HEK293 (cell line): ENCODE data around the gene SMAD9.
A peak's percentile ranks its signal among the peaks of the same experiment; 100 is the strongest.

Experiments
- CTCF ChIA-PET: fragments of 350-600 bp; formaldehyde crosslinking; extraction: SDS; loops from one replicate; lab custom pipeline; 2021; ENCODE audit warnings: antibody characterized with exemption; lab: Yijun Ruan, JAX
- POLR2A ChIA-PET: fragments of 300-600 bp; formaldehyde crosslinking; extraction: SDS; loops from one replicate; lab custom pipeline; 2020; ENCODE audit warnings: antibody characterized with exemption, inconsistent platforms; lab: Yijun Ruan, JAX
- H3K27ac ChIP-seq: fragments of 200-500 bp; sonication (Bioruptor generic); 2 replicates; pipeline ENCODE4 v1.5.1; 2014; ENCODE audit warnings: low read depth, low read length, control low read depth, inconsistent platforms; ENCODE audit errors: extremely low read depth
- H3K36me3 ChIP-seq, 2 experiments: fragments of 200-500 bp in 1 of 2; sonication (Bioruptor generic) in 1 of 2; 1 replicate in 1 of 2; 2 replicates in 1 of 2; pipeline ENCODE4 v1.5.1; 2014 to 2017; ENCODE audit warnings: inconsistent platforms in 2 of 2, low read length in 2 of 2; ENCODE audit not compliant: control insufficient read depth in 2 of 2, insufficient read depth in 1 of 2
- H3K4me1 ChIP-seq: fragments of 200-500 bp; sonication (Bioruptor generic); 2 replicates; pipeline ENCODE4 v1.5.1; 2014; ENCODE audit warnings: mild to moderate bottlenecking, low read length, inconsistent platforms; ENCODE audit not compliant: control insufficient read depth, insufficient read depth
- H3K4me3 ChIP-seq: 2 replicates; pipeline ENCODE4 v1.5.1; 2011; ENCODE audit warnings: low read depth, mild to moderate bottlenecking, control low read depth, low read length, moderate library complexity
- H3K9me3 ChIP-seq: fragments of 200-500 bp; sonication (Bioruptor generic); 2 replicates; pipeline ENCODE4 v1.5.1; 2014; ENCODE audit warnings: low read depth, low read length, inconsistent platforms; ENCODE audit not compliant: control insufficient read depth, insufficient read depth
- GLIS2 ChIP-seq: fragments of 450-650 bp; formaldehyde crosslinking; IDR thresholded peaks from 2 replicates; pipeline ENCODE4 v1.5.1; 2016; ENCODE audit warnings: missing biosample characterization, missing genetic modification characterization
- HOXA7 ChIP-seq: sonication (generic); formaldehyde crosslinking; IDR thresholded peaks from 2 replicates; pipeline ENCODE4 v1.8.1; 2022; ENCODE audit warnings: missing genetic modification reagents, borderline replicate concordance
- PRDM6 ChIP-seq: fragments of 450-650 bp; formaldehyde crosslinking; IDR thresholded peaks from 2 replicates; pipeline ENCODE4 v1.5.1; 2017; ENCODE audit warnings: missing biosample characterization, missing genetic modification characterization
- SCRT1 ChIP-seq: fragments of 450-650 bp; formaldehyde crosslinking; IDR thresholded peaks from 2 replicates; pipeline ENCODE4 v1.5.1; 2016; ENCODE audit warnings: missing biosample characterization, missing genetic modification characterization, borderline replicate concordance
- ZBTB20 ChIP-seq: fragments of 450-650 bp; formaldehyde crosslinking; IDR thresholded peaks from 2 replicates; pipeline ENCODE4 v1.5.1; 2016; ENCODE audit warnings: missing biosample characterization, missing genetic modification characterization
- ZBTB8A ChIP-seq: fragments of 450-650 bp; formaldehyde crosslinking; IDR thresholded peaks from 2 replicates; pipeline ENCODE4 v1.5.1; 2016; ENCODE audit warnings: missing biosample characterization, missing genetic modification characterization
- ZFHX2 ChIP-seq: fragments of 450-650 bp; formaldehyde crosslinking; conservative IDR thresholded peaks from 2 replicates; pipeline ENCODE4 v1.5.1; 2016; ENCODE audit warnings: missing biosample characterization, missing genetic modification characterization
- ZIC2 ChIP-seq: fragments of 450-650 bp; formaldehyde crosslinking; IDR thresholded peaks from 2 replicates; pipeline ENCODE4 v1.5.1; 2016; ENCODE audit warnings: missing biosample characterization, missing genetic modification characterization
- ZNF155 ChIP-seq: fragments of 450-650 bp; formaldehyde crosslinking; IDR thresholded peaks from 2 replicates; pipeline ENCODE4 v1.5.1; 2016; ENCODE audit warnings: missing biosample characterization, missing genetic modification characterization
- ZNF18 ChIP-seq: fragments of 450-650 bp; formaldehyde crosslinking; IDR thresholded peaks from 2 replicates; pipeline ENCODE4 v1.5.1; 2016; ENCODE audit warnings: missing biosample characterization, missing genetic modification characterization
- ZNF335 ChIP-seq: fragments of 450-650 bp; formaldehyde crosslinking; conservative IDR thresholded peaks from 2 replicates; pipeline ENCODE4 v1.5.1; 2016; ENCODE audit warnings: missing biosample characterization, missing genetic modification characterization
- ZNF362 ChIP-seq: fragments of 450-650 bp; formaldehyde crosslinking; IDR thresholded peaks from 2 replicates; pipeline ENCODE4 v1.5.1; 2016; ENCODE audit warnings: missing biosample characterization, missing genetic modification characterization
- ZNF404 ChIP-seq: fragments of 450-650 bp; formaldehyde crosslinking; IDR thresholded peaks from 2 replicates; pipeline ENCODE4 v1.5.1; 2017; ENCODE audit warnings: missing biosample characterization, missing genetic modification characterization
- ZNF513 ChIP-seq: fragments of 450-650 bp; IDR thresholded peaks from 2 replicates; pipeline ENCODE4 v1.5.1; 2018; ENCODE audit warnings: missing biosample characterization, missing genetic modification characterization
- ZNF600 ChIP-seq: fragments of 450-650 bp; formaldehyde crosslinking; IDR thresholded peaks from 2 replicates; pipeline ENCODE4 v1.5.1; 2016; ENCODE audit warnings: missing biosample characterization, missing genetic modification characterization
- ZNF654 ChIP-seq: fragments of 450-650 bp; formaldehyde crosslinking; IDR thresholded peaks from 2 replicates; pipeline ENCODE4 v1.5.1; 2016; ENCODE audit warnings: low read depth, missing biosample characterization, missing genetic modification characterization
- ZNF660 ChIP-seq: fragments of 450-650 bp; IDR thresholded peaks from 2 replicates; pipeline ENCODE4 v1.5.1; 2018; ENCODE audit warnings: missing biosample characterization, mild to moderate bottlenecking, missing genetic modification characterization
- ZNF677 ChIP-seq: fragments of 450-650 bp; IDR thresholded peaks from 2 replicates; pipeline ENCODE4 v1.5.0; 2018; ENCODE audit warnings: missing biosample characterization, mild to moderate bottlenecking, missing genetic modification characterization, moderate library complexity
- ZNF768 ChIP-seq: fragments of 450-650 bp; formaldehyde crosslinking; IDR thresholded peaks from 2 replicates; pipeline ENCODE4 v1.5.1; 2018; ENCODE audit warnings: missing biosample characterization, mild to moderate bottlenecking, missing genetic modification characterization
- ZNF792 ChIP-seq: fragments of 450-650 bp; formaldehyde crosslinking; IDR thresholded peaks from 2 replicates; pipeline ENCODE4 v1.5.1; 2016; ENCODE audit warnings: missing biosample characterization, missing genetic modification characterization
- ZSCAN4 ChIP-seq: fragments of 450-650 bp; formaldehyde crosslinking; IDR thresholded peaks from 2 replicates; pipeline ENCODE4 v1.5.1; 2017; ENCODE audit warnings: missing biosample characterization, missing genetic modification characterization
- TF ChIP-seq, protein P1 (sequence below): fragments of 450-650 bp; formaldehyde crosslinking; conservative IDR thresholded peaks from 2 replicates; pipeline ENCODE4 v1.5.1; 2016; ENCODE audit warnings: low read depth, missing biosample characterization, missing genetic modification characterization

The SMAD9 gene

DNA sequence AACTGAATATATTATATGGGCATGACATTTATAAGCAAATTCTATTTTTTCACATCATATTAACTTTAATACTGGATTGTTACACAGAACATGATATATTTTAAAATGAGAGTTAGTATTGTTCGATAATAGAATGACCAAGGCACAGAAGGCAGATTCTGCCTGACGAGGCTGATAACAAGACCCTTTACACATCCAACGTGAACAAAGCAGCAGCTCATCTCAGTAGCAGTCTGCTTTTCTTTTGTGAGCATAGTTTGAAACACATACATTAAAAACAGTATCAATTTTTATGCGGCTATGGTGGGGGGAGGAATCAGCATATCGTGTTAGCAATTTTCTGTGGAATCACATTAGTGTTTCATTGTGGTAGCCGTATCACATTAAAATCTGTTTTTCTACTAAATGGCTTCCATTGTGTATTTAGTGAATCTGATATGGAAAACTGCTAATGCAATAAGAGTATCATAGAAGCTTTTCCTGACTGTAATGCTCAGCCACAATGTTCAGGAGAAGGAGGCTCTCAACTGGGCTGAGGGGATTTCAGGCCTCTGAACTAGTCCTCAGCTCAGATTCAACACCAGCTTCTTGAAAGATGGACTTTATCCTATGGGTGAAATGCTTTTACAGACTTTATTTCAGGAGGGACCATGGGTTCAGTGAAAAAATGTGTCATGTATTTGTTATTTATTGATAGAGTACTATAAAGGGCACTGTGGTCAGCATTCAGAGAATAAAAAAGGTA lies 4.0 kb downstream of the SMAD9 start:
- H3K27ac ChIP-seq = no peak overlapping the region
- H3K4me3 ChIP-seq = no peak overlapping the region
- TF ChIP-seq ZFHX2 (tag by site-specific recombination) (no peak), ZNF362 (no peak), PRDM6 (tag by site-specific recombination) (peak; percentile 57), ZBTB20 (tag by site-specific recombination) (peak; percentile 35; the same call in 1 of the 2 replicates)
- TF ChIP-seq, all 188 proteins: peak for 2
- ChIA-PET POLR2A (interaction anchor here (0.8 kb wide), 1 partner anchor 85 kb away, joined by 3 read pairs; the partner anchor contains the start of gene EXOSC8), CTCF (interaction anchor here (0.8 kb wide), 1 partner anchor 66 kb away, joined by 3 read pairs; no protein-coding TSS in a partner anchor)
- no peaks in the 10 kb centered on the region for H3K36me3 ChIP-seq
- H3K9me3 ChIP-seq = no peaks in the 10 kb centered on the region
- peaks cover 19% of the 10 kb centered on the region for H3K4me1 ChIP-seq

GRCh38 chr13:36915106-36915505 lies 4.9 kb downstream of the SMAD9 start:
- Histone ChIP-seq H3K4me3 (no peak overlapping the region), H3K9me3 (no peaks in the 10 kb centered on the region), H3K27ac (no peak overlapping the region), H3K4me1 (peaks cover 19% of the 10 kb centered on the region)
- TF ChIP-seq ZBTB8A = no peak
- no peak for TF ChIP-seq ZIC2 (tag by site-specific recombination)
- TF ChIP-seq GLIS2 (tag by site-specific recombination) = no peak
- no peak for TF ChIP-seq HOXA7 (CRISPR knock-in tag)
- TF ChIP-seq ZNF677 (tag by site-specific recombination) = no peak
- TF ChIP-seq ZNF18 (tag by site-specific recombination) = no peak
- TF ChIP-seq, protein P1, sequence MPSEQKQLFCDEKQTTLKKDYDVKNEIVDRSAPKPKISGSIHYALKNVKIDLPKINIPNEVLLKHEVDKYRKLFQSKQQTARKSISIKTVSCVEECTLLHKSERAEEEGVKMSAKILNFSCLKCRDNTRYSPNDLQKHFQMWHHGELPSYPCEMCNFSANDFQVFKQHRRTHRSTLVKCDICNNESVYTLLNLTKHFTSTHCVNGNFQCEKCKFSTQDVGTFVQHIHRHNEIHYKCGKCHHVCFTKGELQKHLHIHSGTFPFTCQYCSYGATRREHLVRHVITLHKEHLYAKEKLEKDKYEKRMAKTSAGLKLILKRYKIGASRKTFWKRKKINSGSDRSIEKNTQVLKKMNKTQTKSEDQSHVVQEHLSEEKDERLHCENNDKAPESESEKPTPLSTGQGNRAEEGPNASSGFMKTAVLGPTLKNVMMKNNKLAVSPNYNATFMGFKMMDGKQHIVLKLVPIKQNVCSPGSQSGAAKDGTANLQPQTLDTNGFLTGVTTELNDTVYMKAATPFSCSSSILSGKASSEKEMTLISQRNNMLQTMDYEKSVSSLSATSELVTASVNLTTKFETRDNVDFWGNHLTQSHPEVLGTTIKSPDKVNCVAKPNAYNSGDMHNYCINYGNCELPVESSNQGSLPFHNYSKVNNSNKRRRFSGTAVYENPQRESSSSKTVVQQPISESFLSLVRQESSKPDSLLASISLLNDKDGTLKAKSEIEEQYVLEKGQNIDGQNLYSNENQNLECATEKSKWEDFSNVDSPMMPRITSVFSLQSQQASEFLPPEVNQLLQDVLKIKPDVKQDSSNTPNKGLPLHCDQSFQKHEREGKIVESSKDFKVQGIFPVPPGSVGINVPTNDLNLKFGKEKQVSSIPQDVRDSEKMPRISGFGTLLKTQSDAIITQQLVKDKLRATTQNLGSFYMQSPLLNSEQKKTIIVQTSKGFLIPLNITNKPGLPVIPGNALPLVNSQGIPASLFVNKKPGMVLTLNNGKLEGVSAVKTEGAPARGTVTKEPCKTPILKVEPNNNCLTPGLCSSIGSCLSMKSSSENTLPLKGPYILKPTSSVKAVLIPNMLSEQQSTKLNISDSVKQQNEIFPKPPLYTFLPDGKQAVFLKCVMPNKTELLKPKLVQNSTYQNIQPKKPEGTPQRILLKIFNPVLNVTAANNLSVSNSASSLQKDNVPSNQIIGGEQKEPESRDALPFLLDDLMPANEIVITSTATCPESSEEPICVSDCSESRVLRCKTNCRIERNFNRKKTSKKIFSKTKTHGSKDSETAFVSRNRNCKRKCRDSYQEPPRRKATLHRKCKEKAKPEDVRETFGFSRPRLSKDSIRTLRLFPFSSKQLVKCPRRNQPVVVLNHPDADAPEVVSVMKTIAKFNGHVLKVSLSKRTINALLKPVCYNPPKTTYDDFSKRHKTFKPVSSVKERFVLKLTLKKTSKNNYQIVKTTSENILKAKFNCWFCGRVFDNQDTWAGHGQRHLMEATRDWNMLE (tag by site-specific recombination) = no peak
- TF ChIP-seq ZNF404 (tag by site-specific recombination) = no peak
- TF ChIP-seq ZNF660 (tag by site-specific recombination) = no peak
- TF ChIP-seq ZNF654 (tag by site-specific recombination) = no peak
- no peak for TF ChIP-seq SCRT1
- no peak for TF ChIP-seq ZNF155 (tag by site-specific recombination)
- no peak for TF ChIP-seq ZSCAN4
- TF ChIP-seq ZNF513 (tag by site-specific recombination) = no peak
- no peak for TF ChIP-seq ZNF335
- TF ChIP-seq ZNF768 (tag by site-specific recombination) = no peak
- TF ChIP-seq ZNF600 (tag by site-specific recombination) = no peak
- TF ChIP-seq ZNF792 (tag by site-specific recombination) = no peak
- TF ChIP-seq, all 188 proteins: peak for 0
- CTCF ChIA-PET = no interaction called here
- no peaks in the 10 kb centered on the region for H3K36me3 ChIP-seq
- POLR2A ChIA-PET = no interaction called here
